H1 (cell line): ENCODE measurements around the gene ITIH4. TPM values are rescaled to one million over a fixed set of nuclear protein-coding genes. Genes with fewer than 3 reads are reported as not detected.

Experiments used
- CTCF ChIA-PET: fragments of 300-600 bp; sonication (Branson Sonifier 250); formaldehyde crosslinking; loops from one replicate; lab custom pipeline; 2021; ENCODE audit not compliant: partially characterized antibody; lab: Charles Lee
- POLR2A ChIA-PET: fragments of 300-600 bp; sonication (Branson Sonifier 250); formaldehyde crosslinking; loops from one replicate; lab custom pipeline; 2021; ENCODE audit warnings: inconsistent platforms; ENCODE audit not compliant: partially characterized antibody; lab: Charles Lee
- DNase-seq, 2 experiments: peaks; one replicate each; pipeline versions ENCODE4 v3.0.0 to v3.0.0-alpha.2; 2010 to 2022; ENCODE audit warnings: low spot score in 2 of 2, low read depth in 1 of 2, mixed read lengths in 1 of 2
- FAIRE-seq: peaks from 2 replicates; lab custom pipeline; 2011; peaks lifted over from hg19 to GRCh38; lab: Jason Lieb, UNC
- H2AFZ ChIP-seq: 2 replicates; pipeline ENCODE4 v1.8.1; 2012; ENCODE audit warnings: low read length, inconsistent platforms
- H2AK5ac ChIP-seq: 2 replicates; pipeline ENCODE4 v1.6.1; 2013; ENCODE audit warnings: low read depth, low read length
- H2BK120ac ChIP-seq: replicated peaks from 2 replicates; pipeline ENCODE3; 2013; ENCODE audit warnings: low read depth, low read length, inconsistent platforms
- H2BK12ac ChIP-seq: 2 replicates; pipeline ENCODE4 v1.6.1; 2013; ENCODE audit warnings: low read depth, low read length
- H2BK15ac ChIP-seq: 2 replicates; pipeline ENCODE4 v1.6.1; 2013; ENCODE audit warnings: low read length
- H2BK20ac ChIP-seq: 2 replicates; pipeline ENCODE4 v1.6.1; 2013; ENCODE audit warnings: low read length
- H2BK5ac ChIP-seq: 2 replicates; pipeline ENCODE4 v1.6.1; 2013; ENCODE audit warnings: low read depth, low read length
- H3K14ac ChIP-seq: 2 replicates; pipeline ENCODE4 v1.6.1; 2013; ENCODE audit warnings: inconsistent platforms; ENCODE audit not compliant: insufficient read length
- H3K18ac ChIP-seq: 2 replicates; pipeline ENCODE4 v1.6.1; 2013; ENCODE audit warnings: low read length; ENCODE audit errors: extremely low read depth
- H3K23ac ChIP-seq: 2 replicates; pipeline ENCODE4 v1.6.1; 2013; ENCODE audit warnings: inconsistent platforms; ENCODE audit not compliant: insufficient read length
- H3K23me2 ChIP-seq: 2 replicates; pipeline ENCODE4 v1.6.1; 2013; ENCODE audit warnings: low read depth, low read length
- H3K27ac ChIP-seq: 2 replicates; pipeline ENCODE4 v1.6.1; 2011; ENCODE audit warnings: low read depth, low read length, inconsistent platforms
- H3K27me3 ChIP-seq, 4 experiments: replicated peaks in 1 of 4; 1 replicate in 1 of 4; 2 replicates in 3 of 4; pipeline versions ENCODE4 v1.6.1 to v1.8.1; 2011 to 2013; ENCODE audit warnings: low read length in 3 of 4, mild to moderate bottlenecking in 3 of 4, inconsistent platforms in 2 of 4, mixed read lengths in 2 of 4, moderate library complexity in 1 of 4; ENCODE audit not compliant: control insufficient read depth in 3 of 4, insufficient read depth in 3 of 4; ENCODE audit errors: extremely low read depth in 1 of 4
- H3K36me3 ChIP-seq, 4 experiments: 2 replicates each; pipeline versions ENCODE4 v1.6.1 to v1.8.1; 2011 to 2013; ENCODE audit warnings: mild to moderate bottlenecking in 4 of 4, low read length in 3 of 4, moderate library complexity in 2 of 4, control low read depth in 1 of 4, inconsistent platforms in 1 of 4; ENCODE audit not compliant: insufficient read depth in 4 of 4, control insufficient read depth in 2 of 4
- H3K4ac ChIP-seq: replicated peaks from 2 replicates; pipeline ENCODE3; 2013; ENCODE audit warnings: low read length, low read depth, mixed read lengths, inconsistent platforms; ENCODE audit not compliant: insufficient read length
- H3K4me1 ChIP-seq, 4 experiments: replicated peaks in 1 of 4; 1 replicate in 1 of 4; 2 replicates in 3 of 4; pipeline versions ENCODE4 v1.6.1 to v1.8.1; 2011 to 2013; ENCODE audit warnings: low read length in 3 of 4, inconsistent platforms in 2 of 4, mixed read lengths in 1 of 4; ENCODE audit not compliant: insufficient read depth in 4 of 4, control insufficient read depth in 3 of 4
- H3K4me2 ChIP-seq, 2 experiments: 2 replicates each; pipeline versions ENCODE4 v1.6.1 to v1.8.1; 2011 to 2013; ENCODE audit warnings: low read depth in 2 of 2, low read length in 2 of 2, control low read depth in 1 of 2, inconsistent platforms in 1 of 2, mild to moderate bottlenecking in 1 of 2; ENCODE audit not compliant: insufficient read depth in 1 of 2
- H3K4me3 ChIP-seq, 4 experiments: fragments of 200-600, 300-600 bp in 1 of 4; sonication (generic), shearing (Covaris generic), sonication (Bioruptor Twin) in 1 of 4; 2 replicates each; pipeline versions ENCODE4 v1.5.1 to v1.8.1; 2011 to 2016; ENCODE audit warnings: low read length in 4 of 4, low read depth in 3 of 4, control low read depth in 2 of 4, inconsistent platforms in 2 of 4, mild to moderate bottlenecking in 2 of 4, mixed read lengths in 1 of 4, moderate library complexity in 1 of 4; ENCODE audit not compliant: insufficient read depth in 2 of 4; ENCODE audit errors: extremely low read depth in 1 of 4
- H3K56ac ChIP-seq: replicated peaks from 2 replicates; pipeline ENCODE3; 2013; ENCODE audit warnings: low read depth, mild to moderate bottlenecking, mixed read lengths, low read length, inconsistent platforms; ENCODE audit not compliant: insufficient read length
- H3K79me1 ChIP-seq: 2 replicates; pipeline ENCODE4 v1.6.1; 2013; ENCODE audit warnings: low read depth, low read length, control low read depth
- H3K79me2 ChIP-seq, 2 experiments: 2 replicates each; pipeline versions ENCODE4 v1.6.1 to v1.8.1; 2012 to 2013; ENCODE audit warnings: low read length in 2 of 2, mild to moderate bottlenecking in 2 of 2, inconsistent platforms in 1 of 2; ENCODE audit not compliant: insufficient read depth in 2 of 2, control insufficient read depth in 1 of 2
- H3K9ac ChIP-seq, 4 experiments: replicated peaks in 1 of 4; 1 replicate in 1 of 4; 2 replicates in 3 of 4; pipeline versions ENCODE4 v1.6.1 to v1.8.1; 2011 to 2013; ENCODE audit warnings: low read depth in 3 of 4, low read length in 3 of 4, control low read depth in 2 of 4, mild to moderate bottlenecking in 2 of 4, moderate library complexity in 2 of 4, inconsistent platforms in 1 of 4; ENCODE audit errors: extremely low read depth in 1 of 4
- H3K9me3 ChIP-seq, 2 experiments: 2 replicates each; pipeline versions ENCODE4 v1.6.1 to v1.8.1; 2012 to 2013; ENCODE audit warnings: mild to moderate bottlenecking in 2 of 2, moderate library complexity in 2 of 2, control low read depth in 1 of 2, inconsistent platforms in 1 of 2, low read depth in 1 of 2, low read length in 1 of 2, mixed read lengths in 1 of 2; ENCODE audit not compliant: insufficient read depth in 2 of 2
- H4K20me1 ChIP-seq, 2 experiments: replicated peaks in 1 of 2; 2 replicates each; pipeline versions ENCODE3 to v1.8.1; 2011 to 2013; ENCODE audit warnings: inconsistent platforms in 2 of 2, low read length in 2 of 2, mild to moderate bottlenecking in 1 of 2; ENCODE audit not compliant: insufficient read depth in 2 of 2, control insufficient read depth in 1 of 2
- H4K5ac ChIP-seq: 2 replicates; pipeline ENCODE4 v1.6.1; 2013; ENCODE audit warnings: low read length, low read depth, mixed read lengths, inconsistent platforms; ENCODE audit not compliant: insufficient read length
- H4K8ac ChIP-seq: 2 replicates; pipeline ENCODE4 v1.8.0; 2013; ENCODE audit warnings: mild to moderate bottlenecking, moderate library complexity, low read length, inconsistent platforms; ENCODE audit not compliant: insufficient read depth; ENCODE audit errors: extremely low read depth
- H4K91ac ChIP-seq: replicated peaks from 2 replicates; pipeline ENCODE3; 2013; ENCODE audit warnings: low read length, mixed read lengths, inconsistent platforms; ENCODE audit not compliant: insufficient read length
- ASH2L ChIP-seq: fragments of 200-600, 300-600 bp; sonication (generic); IDR thresholded peaks from one replicate; pipeline ENCODE4 v1.7.1; 2017; ENCODE audit warnings: low read length
- CEBPB ChIP-seq: IDR thresholded peaks from 2 replicates; pipeline ENCODE4 v1.6.1; 2012; ENCODE audit warnings: low read depth, low read length
- CREB1 ChIP-seq: IDR thresholded peaks from 2 replicates; pipeline ENCODE4 v1.6.1; 2012; ENCODE audit warnings: inconsistent platforms
- CTBP2 ChIP-seq: IDR thresholded peaks from 2 replicates; pipeline ENCODE4 v1.7.0; 2011; ENCODE audit warnings: borderline replicate concordance, mild to moderate bottlenecking, moderate library complexity, mixed read lengths, low read length; ENCODE audit not compliant: insufficient read depth, insufficient read length
- CTCF ChIP-seq, 3 experiments: IDR thresholded peaks; 1 replicate in 2 of 3; 2 replicates in 1 of 3; pipeline versions ENCODE4 v1.5.1 to v1.6.1; 2011; ENCODE audit warnings: low read length in 3 of 3, mild to moderate bottlenecking in 3 of 3, inconsistent platforms in 2 of 3, low read depth in 1 of 3, moderate library complexity in 1 of 3; ENCODE audit not compliant: insufficient read depth in 1 of 3; ENCODE audit errors: control extremely low read depth in 1 of 3
- HDAC2 ChIP-seq, 2 experiments: fragments of 300-600 bp in 1 of 2; sonication (generic) in 1 of 2; IDR thresholded peaks; 2 replicates each; pipeline ENCODE4 v1.6.1; 2011 to 2012; ENCODE audit warnings: low read depth in 2 of 2, low read length in 2 of 2, mild to moderate bottlenecking in 2 of 2, moderate library complexity in 2 of 2, borderline replicate concordance in 1 of 2, inconsistent platforms in 1 of 2
- JUN ChIP-seq: IDR thresholded peaks from 2 replicates; pipeline ENCODE4 v1.6.1; 2011; ENCODE audit warnings: low read depth, mild to moderate bottlenecking, improper control_type of control experiment, low read length
- KDM5A ChIP-seq: fragments of 200-600 bp; IDR thresholded peaks from 2 replicates; pipeline ENCODE4 v1.7.1; 2012; ENCODE audit warnings: mild to moderate bottlenecking, low read length, inconsistent platforms, mixed read lengths
- SRF ChIP-seq: IDR thresholded peaks from 2 replicates; pipeline ENCODE4 v1.6.1; 2011; ENCODE audit warnings: mild to moderate bottlenecking, low read depth, low read length, moderate library complexity
- USF2 ChIP-seq: IDR thresholded peaks from 2 replicates; pipeline ENCODE4 v1.6.1; 2011; ENCODE audit warnings: low read length, improper control_type of control experiment
- WGBS, 2 experiments: shearing (Covaris generic) in 1 of 2; methylation state at CpG; one replicate each; pipeline versions ENCODE4 v1.1.6 to v1.1.7; 2013 to 2015; ENCODE audit warnings: low lambda C conversion rate in 2 of 2, mixed read lengths in 2 of 2, inconsistent platforms in 1 of 2, low coverage in 1 of 2, missing lambda C conversion rate in 1 of 2; ENCODE audit not compliant: insufficient replicate concordance in 2 of 2, insufficient coverage in 1 of 2, insufficient read length in 1 of 2; ENCODE audit errors: extremely low coverage in 1 of 2, missing lambda C conversion rate in 1 of 2; 5-methylcytosine and 5-hydroxymethylcytosine counted together
- polyA plus RNA-seq, 7 experiments: library from polyadenylated mRNA; depleted of rRNA in 3 of 7; stranded (reverse) in 5 of 7; unstranded in 2 of 7; fragments of >200 nt in 5 of 7; fragments of 200-250 nt in 2 of 7; gene quantifications; 1 replicate in 5 of 7; 2 replicates in 1 of 7; 4 replicates in 1 of 7; pipeline versions ENCODE4 v1.2.1 to v1.2.3, GENCODE V29; 2011 to 2013; ENCODE audit warnings: missing spikeins in 2 of 7, mixed read lengths in 2 of 7
- total RNA-seq: library from RNA; stranded (reverse); fragmentation: NEBNext Ultra II Directional; extraction: Animal tissue kit (Norgen Biotek cat#: 25700); gene quantifications from 2 replicates; pipeline ENCODE4 v1.2.1, GENCODE V29; 2021

Gene ITIH4
- total and polyA plus RNA-seq, 2 of the 8 experiments (the other 6 are each of a cell fraction or from before 2014, with no cell fraction given), result 3.4 to 3.7 TPM

DNA sequence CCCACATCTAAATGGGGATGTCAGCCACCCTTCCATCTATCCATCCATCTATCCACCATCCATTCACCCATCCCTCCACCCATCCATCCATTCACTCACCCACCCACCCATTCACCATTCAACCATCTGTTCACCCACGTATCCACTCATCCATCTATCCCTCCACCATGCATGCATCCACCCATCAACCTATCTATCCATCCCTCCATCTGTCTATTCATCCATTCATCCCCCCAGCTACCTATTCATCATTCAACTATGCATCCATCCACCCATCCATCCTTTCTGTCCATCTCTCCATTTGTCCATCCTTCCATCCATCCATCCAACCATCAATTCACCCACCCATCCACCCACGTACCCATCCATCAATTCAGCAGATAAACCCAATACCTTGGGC lies 21.3 kb downstream of the ITIH4 start:
- Histone ChIP-seq H3K23me2 (peaks cover 5% of the 10 kb centered on the region; the same call in 1 of the 2 replicates), H2BK5ac (no peak overlapping the region), H3K18ac (no peak overlapping the region), H3K14ac (no peak overlapping the region), H3K27ac (no peak overlapping the region), H3K9me3 (no peaks in the 10 kb centered on the region), H2BK120ac (no peak overlapping the region), H3K27me3 (no peaks in the 10 kb centered on the region; a peak in 1 of 7 replicates), H3K4me2 (no peak overlapping the region), H2AFZ (no peak overlapping the region), H4K91ac (no peak overlapping the region), H3K56ac (no peak overlapping the region), H4K20me1 (no peaks in the 10 kb centered on the region), H2BK20ac (no peak overlapping the region), H2BK12ac (no peak overlapping the region), H2BK15ac (no peak overlapping the region), H3K36me3 (no peaks in the 10 kb centered on the region), H3K4ac (no peak overlapping the region), H3K4me1 (no peaks in the 10 kb centered on the region), H4K8ac (no peak overlapping the region), H4K5ac (no peak overlapping the region), H3K4me3 (no peak overlapping the region), H3K79me1 (no peaks in the 10 kb centered on the region), H3K23ac (no peak overlapping the region), H3K79me2 (no peaks in the 10 kb centered on the region), H3K9ac (no peak overlapping the region), H2AK5ac (no peak overlapping the region)
- FAIRE-seq (no peak), DNase-seq (no peak)
- CTCF ChIA-PET, result interaction anchor here (1.3 to 3.0 kb wide), 5 partner anchors 9 to 21 kb away, joined by 3 to 12 read pairs (median 5); no protein-coding TSS in a partner anchor
- POLR2A ChIA-PET, result no interaction called here
- 70 to 100% methylated on average over 1 to 2 of the region's 2 CpGs for WGBS, 2 experiments
- TF ChIP-seq CTBP2, result no peak
- no peak for TF ChIP-seq KDM5A
- TF ChIP-seq CREB1, result no peak
- TF ChIP-seq SRF, result no peak
- no peak for TF ChIP-seq CEBPB
- no peak for TF ChIP-seq JUN
- no peak for TF ChIP-seq CTCF (IDR thresholded peaks at IDR 0.05; ENCODE audit: control extremely low read depth in 1 of 3, insufficient read depth in 1 of 3, low read depth in 1 of 3, low read length in 3 of 3)
- TF ChIP-seq USF2, result no peak
- no peak for TF ChIP-seq HDAC2 (IDR thresholded peaks at IDR 0.05; ENCODE audit: borderline replicate concordance in 1 of 2, low read depth in 2 of 2, low read length in 2 of 2)
- no peak for TF ChIP-seq ASH2L
